HG03520 (cell line): Measurements from ENCODE around the gene RHOJ.
"Not testable (repeated sequence)": the region's sequence is repeated elsewhere in the genome, so short reads cannot be mapped to it uniquely, and the experiment has no call there.

Source experiments
- ATAC-seq: cut with Tn5 transposase; IDR thresholded peaks from one replicate; pipeline ENCODE4 v1.9.1; 2021; ENCODE audit warnings: mild to moderate bottlenecking, moderate library complexity; ENCODE audit not compliant: unreplicated experiment

RHOJ gene

DNA sequence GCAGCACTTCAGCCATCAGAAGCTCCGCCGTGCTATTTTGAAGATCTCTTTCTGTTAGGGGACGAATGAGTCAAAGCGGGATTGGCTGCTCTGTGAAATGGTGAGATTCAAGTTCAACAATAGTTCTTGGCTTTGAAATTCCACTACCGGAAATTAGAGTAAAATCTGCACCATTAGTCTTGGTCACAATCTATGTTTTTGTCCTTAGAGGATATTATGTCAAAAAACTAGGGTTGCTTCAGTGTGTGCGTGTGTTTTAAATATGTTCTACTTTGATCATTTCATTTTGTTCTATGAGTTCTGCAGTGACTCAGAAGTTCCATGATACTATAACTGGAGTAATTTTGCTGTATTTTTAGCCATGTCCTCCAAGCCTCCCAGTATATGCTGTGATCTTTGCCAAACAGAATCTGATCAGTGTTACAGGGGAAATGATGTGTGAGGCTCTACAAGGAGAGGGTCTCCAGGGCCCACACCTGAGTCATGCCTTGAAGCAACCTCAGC, 91.9 kb downstream of the RHOJ start:
- peak; percentile 68 for ATAC-seq

DNA sequence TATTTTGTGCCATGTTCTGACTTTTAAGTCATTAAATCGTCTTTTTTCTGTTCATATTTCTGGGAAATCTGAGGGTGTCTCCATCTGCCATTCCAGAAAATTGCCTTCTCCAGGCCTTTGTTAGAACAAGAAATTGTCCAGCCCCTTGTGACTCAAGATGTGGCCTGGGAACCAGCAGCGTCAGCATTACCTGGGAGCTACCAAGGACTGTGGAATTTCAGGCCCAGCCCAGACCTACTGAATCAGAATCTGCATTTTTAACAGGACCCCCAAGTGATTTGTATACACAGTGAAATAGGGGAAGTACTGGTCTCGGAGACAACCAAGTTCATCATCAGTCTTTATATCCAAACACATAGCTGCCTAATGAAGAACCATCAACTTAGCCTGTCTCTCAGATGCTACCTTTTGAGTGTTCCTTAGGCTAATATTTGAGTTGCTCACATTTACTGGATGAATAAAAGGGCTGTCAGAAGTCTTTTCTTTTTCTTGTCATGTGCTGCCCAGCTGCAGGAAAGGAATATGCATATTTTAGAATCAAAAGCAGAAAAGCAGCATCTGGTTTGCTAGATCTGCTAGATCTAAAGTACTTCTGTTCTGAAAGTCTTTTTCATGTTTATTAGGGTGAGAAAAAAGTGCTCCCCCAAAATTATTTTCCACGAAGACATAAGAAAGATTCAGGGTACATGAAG, 93.3 kb downstream of the RHOJ start:
- no peak for ATAC-seq

DNA sequence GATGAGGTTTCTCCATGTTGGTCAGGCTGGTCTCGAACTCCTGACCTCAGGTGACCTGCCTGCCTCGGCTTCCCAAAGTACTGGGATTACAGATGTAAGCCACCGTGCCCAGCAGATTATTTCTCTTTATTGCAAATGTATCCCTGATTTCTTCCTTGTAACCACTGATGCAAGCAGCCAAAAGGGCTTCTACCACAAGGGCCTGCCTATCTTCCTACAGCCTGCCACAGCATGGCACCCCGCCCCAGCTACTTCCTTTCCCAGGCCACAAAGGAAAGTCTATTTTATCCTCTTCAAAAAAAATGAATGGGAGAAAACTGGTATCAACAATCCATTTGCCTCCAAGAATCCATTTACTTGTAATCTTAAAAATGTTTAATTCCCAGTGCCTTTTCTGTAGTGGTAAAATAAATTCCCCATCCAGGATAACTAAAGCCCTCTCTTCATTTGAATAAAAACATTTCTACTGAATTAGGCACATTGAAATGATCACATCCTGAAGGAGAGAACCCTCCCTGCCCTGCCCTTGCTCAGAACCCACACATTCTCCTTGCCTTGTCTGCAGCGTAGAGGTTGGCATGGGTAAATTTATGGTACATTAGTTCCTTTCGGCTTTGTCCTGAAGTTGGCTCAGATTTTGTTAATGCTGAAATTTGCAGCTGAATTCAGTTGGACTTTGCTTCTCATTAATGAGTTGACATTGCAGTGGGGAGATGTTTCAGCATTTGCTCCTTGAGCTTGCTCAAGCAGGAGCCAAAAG, 95.3 kb downstream of the RHOJ start:
- ATAC-seq: no peak

DNA sequence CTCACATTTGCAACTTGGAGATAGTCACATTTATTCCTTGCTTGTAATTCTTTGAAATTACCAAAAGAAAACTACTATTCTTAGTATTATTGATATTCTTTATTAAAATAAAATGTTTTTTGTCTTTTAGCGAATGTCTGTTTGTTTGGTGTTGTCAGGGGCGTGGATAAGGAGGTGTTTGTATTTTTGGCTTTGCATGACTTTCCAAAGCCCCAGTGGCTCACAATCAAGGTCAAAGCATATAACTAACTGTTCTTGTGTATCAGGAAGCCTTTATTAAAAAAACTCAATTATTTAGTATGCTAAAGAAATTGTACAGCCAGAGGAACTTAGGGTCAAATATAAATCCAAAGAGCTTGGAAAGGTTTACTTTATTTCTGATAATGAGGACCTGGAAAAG, 96.6 kb downstream of the RHOJ start:
- ATAC-seq: no peak

DNA sequence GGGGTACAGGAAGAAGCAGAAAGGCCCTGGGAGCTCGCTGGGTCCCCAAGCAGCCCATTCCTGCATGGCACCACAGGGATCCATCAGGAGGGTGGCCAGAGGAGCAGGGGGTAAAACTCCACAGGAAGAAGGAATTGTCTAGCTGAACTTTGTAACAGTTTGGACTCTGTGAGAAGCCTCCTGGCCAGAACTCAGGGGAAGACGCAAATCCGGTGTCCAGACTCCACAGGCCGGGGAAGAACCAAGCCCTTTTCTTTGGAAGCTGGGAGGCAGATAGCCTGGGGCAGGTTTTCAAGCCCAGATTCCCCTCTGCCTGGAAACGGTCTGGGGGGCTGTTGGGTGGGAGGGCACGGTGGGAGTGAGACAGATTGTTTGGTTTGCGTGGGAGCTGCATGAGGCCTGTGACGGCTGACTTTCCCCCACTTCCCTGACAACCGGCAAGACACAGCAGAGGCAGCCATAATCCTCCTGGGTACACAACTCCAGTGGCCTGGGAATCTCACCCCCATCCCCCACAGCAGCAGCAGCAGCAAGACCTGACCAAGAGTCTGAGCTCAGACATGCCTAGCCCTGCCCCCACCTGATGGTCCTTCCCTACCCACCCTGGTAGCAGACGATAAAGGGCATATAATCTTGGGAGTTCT, 97.8 kb downstream of the RHOJ start:
- ATAC-seq: no peak

DNA sequence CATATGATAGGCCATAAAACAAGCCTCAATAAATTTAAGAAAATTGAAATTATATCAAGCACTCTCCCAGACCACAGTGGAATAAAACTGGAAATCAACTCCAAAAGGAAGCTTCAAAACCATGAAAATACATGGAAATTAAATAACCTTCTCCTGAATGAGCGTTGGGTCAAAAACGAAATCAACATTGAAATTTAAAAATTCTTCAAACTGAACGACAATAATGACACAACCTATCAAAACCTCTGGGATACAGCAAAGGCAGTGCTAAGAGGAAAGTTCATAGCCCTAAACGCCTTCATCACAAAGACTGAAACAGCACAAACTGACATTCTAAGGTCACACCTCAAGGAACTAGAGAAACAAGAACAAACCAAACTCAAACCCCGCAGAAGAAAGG, 100.2 kb downstream of the RHOJ start:
- ATAC-seq: not testable (repeated sequence)

DNA sequence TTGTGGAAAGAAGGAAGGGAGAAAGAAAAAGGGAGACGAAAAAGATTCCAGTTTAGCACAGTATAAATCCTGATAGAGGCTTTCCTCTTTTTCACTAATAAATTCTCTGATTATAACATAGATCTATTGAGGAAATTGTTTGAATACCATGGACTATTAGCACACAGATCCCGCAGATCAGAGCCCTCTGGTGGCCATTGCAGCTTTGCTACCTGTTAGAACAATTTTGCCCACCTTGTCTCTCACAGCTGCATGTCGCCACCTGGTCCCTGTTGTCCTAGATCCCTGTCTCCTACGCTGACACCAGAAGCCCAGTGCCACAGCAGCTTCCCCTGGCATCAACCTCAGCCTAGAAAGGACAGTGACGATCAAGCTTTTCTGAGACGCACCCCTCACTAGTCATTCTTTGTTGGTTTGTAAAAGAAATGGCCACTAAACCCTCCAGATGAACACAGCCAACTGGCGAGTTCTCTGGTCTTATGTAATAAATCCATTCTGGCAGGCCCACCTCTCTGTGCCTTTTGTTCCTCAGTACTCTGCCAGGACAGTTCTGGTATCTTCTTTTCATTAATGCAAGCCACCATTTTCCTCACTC, 104.6 kb downstream of the RHOJ start:
- peak; percentile 53 for ATAC-seq

DNA sequence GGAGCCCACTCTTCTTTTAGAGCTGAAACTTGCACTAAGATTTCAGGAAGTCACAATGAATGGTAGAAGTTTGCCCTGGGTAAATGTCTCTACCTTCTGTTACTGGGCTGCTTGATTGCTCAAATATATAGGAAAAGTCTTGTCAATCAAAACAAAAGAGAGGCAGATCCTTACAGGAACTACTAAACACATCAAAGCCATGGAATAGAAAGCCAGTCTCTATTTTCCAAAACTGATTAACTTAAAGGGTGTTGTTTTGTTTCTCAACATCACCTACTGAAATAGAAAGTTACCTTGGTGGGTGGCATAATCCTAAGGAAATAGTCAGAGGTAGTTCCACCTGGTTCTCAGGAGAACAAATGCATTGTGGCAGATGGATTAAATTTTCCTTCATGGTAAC, 114.6 kb downstream of the RHOJ start, which contains the start of gene GPHB5:
Gene GPHB5, minus strand, starts transcription at position 101 of the 400 bp plus-strand sequence. CDS start 1,086 bp downstream, outside the sequence.
- ATAC-seq: no peak

DNA sequence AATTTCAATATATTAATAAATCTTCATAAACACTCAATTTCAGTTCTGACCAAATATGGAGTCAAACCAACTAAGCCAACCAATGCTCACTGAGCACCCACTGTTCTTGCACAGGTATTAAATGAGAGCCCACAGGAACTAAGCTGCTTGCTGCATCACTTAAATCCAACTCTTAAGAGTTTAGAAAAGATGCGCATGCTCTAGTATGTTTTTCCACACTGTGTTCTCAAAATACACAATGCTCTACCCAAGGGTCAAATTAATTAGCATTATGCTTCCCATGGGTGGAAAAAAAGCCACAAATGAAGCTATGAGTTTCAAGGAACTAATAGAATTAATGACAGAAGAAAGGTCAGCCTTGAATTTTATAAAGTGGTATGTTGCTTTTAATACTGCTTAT, 118.2 kb downstream of the RHOJ start:
- no peak for ATAC-seq

DNA sequence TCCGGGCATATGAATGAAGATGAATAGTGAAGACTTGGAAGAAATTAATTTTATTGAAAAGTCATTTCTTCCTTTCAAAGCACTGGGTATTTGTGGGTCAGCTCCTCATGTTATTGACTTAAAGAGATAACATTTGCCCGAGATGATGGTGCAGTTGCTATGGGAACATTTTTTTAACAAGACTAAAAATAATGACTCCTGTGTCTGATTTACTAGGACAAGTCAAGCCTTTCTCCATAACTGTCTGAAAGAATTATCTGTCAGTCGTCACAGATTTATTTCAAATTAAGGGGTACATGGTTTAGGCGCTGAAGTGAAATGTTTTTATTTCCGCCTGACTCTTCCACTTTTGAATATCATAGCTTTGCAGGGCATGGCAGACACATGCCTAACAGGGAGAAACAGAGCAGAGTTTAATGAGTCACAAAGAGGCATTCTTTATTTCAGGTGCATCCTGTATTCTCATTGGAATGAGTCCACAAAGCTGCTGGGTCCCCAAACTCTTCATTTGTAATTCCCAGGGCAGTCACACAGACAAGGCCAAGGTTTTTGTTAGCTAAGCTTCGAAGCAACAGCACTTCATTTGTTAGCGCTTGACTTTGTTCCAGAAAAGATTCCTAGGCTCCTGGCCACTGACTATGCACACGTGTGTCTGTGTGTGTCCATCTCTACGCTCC, 118.8 kb downstream of the RHOJ start:
- no peak for ATAC-seq

DNA sequence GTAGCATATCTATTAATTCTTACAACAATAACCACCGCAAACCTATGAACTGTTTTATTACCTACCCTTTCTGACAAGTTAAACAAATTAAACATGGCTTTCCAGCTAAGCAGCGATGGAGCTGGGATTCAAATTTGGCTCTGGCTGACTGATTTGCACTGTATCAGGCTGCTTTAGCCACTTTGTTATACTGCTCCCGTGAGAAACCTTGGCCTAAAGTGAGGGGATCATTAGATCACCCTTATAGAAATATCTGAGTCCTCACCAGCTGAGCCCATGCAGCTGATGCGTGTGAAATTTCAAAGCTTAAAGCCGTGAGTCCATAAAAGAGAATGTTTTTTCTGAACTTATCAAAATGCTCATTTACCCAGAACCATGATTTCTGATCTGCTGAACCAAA, 122.6 kb downstream of the RHOJ start:
- no peak for ATAC-seq

DNA sequence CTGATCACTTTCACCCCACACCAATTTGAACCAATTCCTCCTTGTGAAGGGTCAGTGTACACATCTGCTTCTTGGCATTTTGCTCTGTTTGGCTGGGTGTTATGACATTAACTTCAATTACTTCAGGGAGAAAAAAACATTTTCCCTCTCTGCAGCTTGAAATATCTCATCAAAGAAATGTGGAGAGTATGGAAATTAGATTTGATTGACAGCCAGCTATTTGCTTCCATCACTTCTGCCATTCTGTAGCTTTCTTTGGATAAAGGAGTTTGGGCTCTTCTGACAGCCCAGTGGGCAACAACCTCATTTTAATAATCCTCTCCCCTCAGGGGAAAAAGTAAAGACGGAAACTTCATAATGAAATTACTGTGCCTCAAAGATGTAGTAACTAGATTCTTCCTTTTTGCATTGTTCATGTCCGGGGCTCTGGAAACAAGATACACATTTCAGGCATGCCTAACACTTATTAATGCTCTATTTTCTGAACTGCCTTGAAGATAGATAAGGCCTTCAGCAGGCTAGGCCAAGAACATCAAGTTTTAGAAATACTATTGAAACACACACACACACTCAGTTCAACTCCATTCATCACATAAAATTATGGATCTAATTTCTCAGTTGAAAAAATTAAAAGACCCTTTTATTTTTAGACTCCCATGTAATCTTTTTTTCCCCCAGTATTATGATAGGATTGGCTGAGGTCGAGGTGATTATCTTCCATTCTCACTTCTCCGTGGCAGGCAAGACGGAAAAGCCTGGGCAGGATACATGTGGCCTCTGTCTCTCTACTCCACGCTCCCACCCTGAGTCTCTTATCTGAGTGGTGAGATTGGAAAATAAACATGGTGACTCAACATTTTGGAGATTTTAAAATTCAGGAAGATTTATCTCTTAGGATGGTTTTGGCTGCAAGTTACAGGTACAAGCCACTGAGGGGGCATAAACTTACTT, 124.8 kb downstream of the RHOJ start:
- no peak for ATAC-seq

DNA sequence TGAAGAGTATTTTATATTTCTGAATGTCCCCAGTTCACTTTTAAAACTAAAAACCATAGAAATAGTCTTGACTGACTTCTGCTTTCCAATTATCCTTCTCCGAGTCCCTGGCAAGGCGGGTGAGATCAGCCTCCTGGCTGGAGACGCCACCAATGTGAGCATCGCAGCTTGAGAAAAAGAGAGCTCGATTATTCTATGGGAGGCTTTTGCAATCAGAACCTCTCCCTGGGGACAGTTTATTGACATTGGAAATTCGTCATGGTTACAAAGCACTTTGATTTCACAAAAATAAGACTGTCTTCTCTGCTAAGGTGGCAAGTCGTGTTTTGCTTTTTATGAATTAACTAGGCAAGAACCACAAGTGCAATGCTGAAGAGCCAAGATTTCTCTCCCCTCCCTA, 138.1 kb downstream of the RHOJ start:
- no peak for ATAC-seq
